Measurements from ENCODE around the gene HRG.
"Not testable (repeated sequence)": the region's sequence is repeated elsewhere in the genome, so short reads cannot be mapped to it uniquely, and the experiment has no call there.

The HRG gene

GRCh38 chr3:186665625-186666188, at the start of gene HRG:
HRG (plus strand) TSS chr3:186666014; CDS start chr3:186666032, 18 bp downstream.
- no peak for DNase-seq

- DNase-seq: no peak
Measured at GRCh38 chr3:186616299-186616617, 49.6 kb upstream of the HRG start.

- DNase-seq: peak; percentile 87
Measured at GRCh38 chr3:186617036-186617946, 48.5 kb upstream of the HRG start.

GRCh38 chr3:186618318-186618938, 47.4 kb upstream of the HRG start:
- DNase-seq: no peak

GRCh38 chr3:186619787-186620212, 46.0 kb upstream of the HRG start:
- no peak for DNase-seq

- DNase-seq: no peak
Measured at GRCh38 chr3:186620213-186621092, 45.4 kb upstream of the HRG start.

GRCh38 chr3:186621894-186622650, 43.7 kb upstream of the HRG start:
- no peak for DNase-seq

- no peak for DNase-seq
Measured at GRCh38 chr3:186622651-186623310, 43.0 kb upstream of the HRG start.

- DNase-seq: no peak
Measured at GRCh38 chr3:186624598-186624997, 41.2 kb upstream of the HRG start.

- DNase-seq: no peak
Measured at GRCh38 chr3:186625600-186626042, 40.2 kb upstream of the HRG start.

- DNase-seq: no peak
Measured at GRCh38 chr3:186626254-186626847, 39.5 kb upstream of the HRG start.

GRCh38 chr3:186627852-186628414, 37.9 kb upstream of the HRG start:
- no peak for DNase-seq

GRCh38 chr3:186628756-186629155, 37.1 kb upstream of the HRG start:
- DNase-seq: no peak

GRCh38 chr3:186630950-186631641, 34.7 kb upstream of the HRG start:
- DNase-seq: no peak

- no peak for DNase-seq
Measured at GRCh38 chr3:186633481-186633880, 32.3 kb upstream of the HRG start.

- not testable (repeated sequence) for DNase-seq
Measured at GRCh38 chr3:186634207-186634606, 31.6 kb upstream of the HRG start.

- no peak for DNase-seq
Measured at GRCh38 chr3:186635532-186635931, 30.3 kb upstream of the HRG start.

- no peak for DNase-seq
Measured at GRCh38 chr3:186636536-186636935, 29.3 kb upstream of the HRG start.

GRCh38 chr3:186637686-186638085, 28.1 kb upstream of the HRG start:
- DNase-seq: no peak

GRCh38 chr3:186638259-186638658, 27.6 kb upstream of the HRG start:
- DNase-seq: no peak

All from 8988T (cell line).